Activated CD4-positive, alpha-beta T cell treated with anti-CD3 and anti-CD28 coated beads, Interleukin-2, amount 10 ng/mL, durations not matched to agents 24 days and 14 days (primary cell): ENCODE measurements around the gene BORA. TPM values are rescaled to one million over a fixed set of nuclear protein-coding genes. Genes with fewer than 3 reads are reported as not detected.

Experiments used
- DNase-seq: peaks from one replicate; pipeline ENCODE4 v3.0.0; 2022
- H3K27ac Mint-ChIP-seq: one replicate; pipeline ENCODE4 v1.8.0; 2022; ENCODE audit warnings: mild to moderate bottlenecking, mixed read lengths
- H3K27me3 Mint-ChIP-seq: one replicate; pipeline ENCODE4 v1.8.0; 2022; ENCODE audit warnings: mixed read lengths
- H3K36me3 Mint-ChIP-seq: one replicate; pipeline ENCODE4 v1.8.0; 2022; ENCODE audit warnings: low read depth, mild to moderate bottlenecking, mixed read lengths
- H3K4me1 Mint-ChIP-seq: one replicate; pipeline ENCODE4 v1.8.0; 2021; ENCODE audit warnings: mixed read lengths
- H3K4me3 Mint-ChIP-seq: one replicate; pipeline ENCODE4 v1.8.0; 2022; ENCODE audit warnings: mild to moderate bottlenecking, moderate library complexity, mixed read lengths
- H3K9me3 Mint-ChIP-seq: one replicate; pipeline ENCODE4 v1.8.0; 2021; ENCODE audit warnings: mixed read lengths
- intact Hi-C: fragments of 100-400 bp; cut with micrococcal nuclease; formaldehyde crosslinking; loops from one replicate; pipeline ENCODE4 v1.15.1; 2023
- total RNA-seq: library from RNA; stranded (reverse); gene quantifications from 2 replicates; pipeline ENCODE4 v1.2.3, GENCODE V29; 2022

The BORA gene
- total RNA-seq, 1 donor from 2014 or later, result 17.3 TPM

DNA sequence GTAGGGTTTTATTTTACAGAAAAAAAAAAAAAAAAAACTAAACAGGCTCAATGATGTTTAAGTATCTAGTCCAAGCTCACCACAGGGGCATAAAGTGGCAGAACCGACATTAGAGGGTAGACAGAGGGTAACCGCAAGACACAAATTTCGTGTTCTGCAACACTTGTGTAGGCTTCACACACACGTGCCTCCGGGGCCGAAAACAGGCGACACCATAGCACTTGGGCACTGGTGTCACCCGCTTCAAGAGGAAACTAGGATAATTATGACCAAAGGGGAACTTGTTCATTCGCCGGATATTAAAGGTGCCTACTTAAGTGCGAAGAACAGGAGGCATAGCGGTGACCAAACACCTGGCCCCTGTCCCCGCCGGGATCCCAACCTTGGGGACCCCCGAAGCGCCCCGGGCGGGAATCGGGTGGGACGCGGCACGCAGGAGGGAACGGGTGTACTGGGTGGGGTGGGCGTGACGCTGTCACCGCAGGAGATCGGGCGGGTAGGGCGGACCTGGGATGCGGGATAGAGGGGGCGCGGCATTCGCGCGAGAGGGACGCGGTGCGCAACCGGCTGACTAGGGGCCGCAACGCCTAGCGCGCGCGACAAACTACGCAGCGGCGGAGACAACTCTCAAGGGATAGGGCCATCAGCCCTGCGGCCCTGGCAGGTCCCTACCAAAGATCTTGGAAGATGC lies 852 bp upstream of the BORA start:
- intact Hi-C loops, result loop anchor here (1.0 to 5.0 kb wide), 3 partner anchors 54 to 1405 kb away; partner anchors contain the start of genes DIS3 and KLF12
- Mint-ChIP-seq H3K36me3 (peaks cover 39% of the 10 kb centered on the region), H3K4me3 (peak overlapping the region; percentile 96), H3K27ac (peak overlapping the region; percentile 94), H3K4me1 (peaks cover 50% of the 10 kb centered on the region), H3K27me3 (no peaks in the 10 kb centered on the region), H3K9me3 (no peaks in the 10 kb centered on the region)
- DNase-seq, result peak; percentile 85

DNA sequence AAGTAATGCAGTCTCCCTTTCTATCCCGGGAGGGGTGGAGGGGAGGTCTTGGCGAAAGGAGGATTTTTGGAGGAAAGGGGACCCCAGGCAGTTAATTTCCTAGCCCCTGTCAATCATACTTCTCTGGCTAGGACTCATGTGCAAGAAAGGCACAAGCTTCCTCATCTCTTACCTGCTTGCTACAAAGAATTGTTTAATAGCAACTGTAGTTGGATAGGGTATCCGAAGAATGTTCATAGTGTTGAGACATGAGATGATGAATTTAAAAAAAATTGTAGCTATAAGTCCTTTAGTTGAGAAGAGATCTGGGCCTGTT lies 525 bp downstream of the BORA start:
- H3K9me3 Mint-ChIP-seq, result peaks cover 2% of the 10 kb centered on the region
- H3K27ac Mint-ChIP-seq, result peak overlapping the region; percentile 94
- H3K27me3 Mint-ChIP-seq, result no peaks in the 10 kb centered on the region
- peaks cover 46% of the 10 kb centered on the region for H3K4me1 Mint-ChIP-seq
- H3K4me3 Mint-ChIP-seq, result peak overlapping the region; percentile 96
- intact Hi-C loops, result loop anchor here (2.0 to 5.0 kb wide), 2 partner anchors 17 to 1404 kb away; partner anchors contain the start of gene KLF12
- peaks cover 40% of the 10 kb centered on the region for H3K36me3 Mint-ChIP-seq
- no peak for DNase-seq

- Mint-ChIP-seq H3K27ac (no peak overlapping the region), H3K9me3 (peaks cover 8% of the 10 kb centered on the region), H3K4me1 (peaks cover 30% of the 10 kb centered on the region), H3K27me3 (no peaks in the 10 kb centered on the region), H3K36me3 (peaks cover 56% of the 10 kb centered on the region), H3K4me3 (no peak overlapping the region)
- intact Hi-C loops, result no loop called here
- DNase-seq, result no peak
Observed at GRCh38 chr13:72737033-72737432, 9.3 kb downstream of the BORA start.

DNA sequence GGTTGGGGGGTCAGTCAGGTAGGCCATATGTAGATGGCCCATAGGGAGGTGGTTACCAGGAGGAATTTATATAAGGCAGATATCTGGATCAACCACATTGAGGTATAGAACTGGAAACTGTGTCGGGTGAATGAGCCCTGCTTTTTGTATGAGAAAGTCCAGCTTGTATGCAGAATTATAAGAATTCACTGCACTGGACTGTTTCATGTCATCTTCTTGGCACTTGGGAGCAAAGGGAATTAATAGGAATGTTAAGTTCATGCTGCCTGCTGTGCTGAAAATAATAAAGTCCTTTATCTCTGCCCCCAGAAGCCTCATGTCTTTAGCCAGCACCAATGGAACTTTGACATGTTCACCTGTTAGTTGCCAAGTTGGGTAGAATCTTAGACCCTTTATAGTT lies 12.3 kb downstream of the BORA start:
- intact Hi-C loops, result no loop called here
- no peak overlapping the region for H3K4me3 Mint-ChIP-seq
- H3K9me3 Mint-ChIP-seq, result no peaks in the 10 kb centered on the region
- peaks cover 22% of the 10 kb centered on the region for H3K4me1 Mint-ChIP-seq
- H3K36me3 Mint-ChIP-seq, result peaks cover 60% of the 10 kb centered on the region
- H3K27me3 Mint-ChIP-seq, result no peaks in the 10 kb centered on the region
- H3K27ac Mint-ChIP-seq, result no peak overlapping the region
- DNase-seq, result no peak

- peak overlapping the region; percentile 41 for H3K27ac Mint-ChIP-seq
- no peak overlapping the region for H3K4me3 Mint-ChIP-seq
- H3K36me3 Mint-ChIP-seq, result peaks cover 61% of the 10 kb centered on the region
- H3K9me3 Mint-ChIP-seq, result no peaks in the 10 kb centered on the region
- no peak for DNase-seq
- H3K4me1 Mint-ChIP-seq, result peaks cover 22% of the 10 kb centered on the region
- H3K27me3 Mint-ChIP-seq, result no peaks in the 10 kb centered on the region
- intact Hi-C loops, result loop anchor here (2.0 kb wide), 1 partner anchor 16 kb away; no protein-coding TSS in a partner anchor
Observed at GRCh38 chr13:72745260-72745659, 17.5 kb downstream of the BORA start.

DNA sequence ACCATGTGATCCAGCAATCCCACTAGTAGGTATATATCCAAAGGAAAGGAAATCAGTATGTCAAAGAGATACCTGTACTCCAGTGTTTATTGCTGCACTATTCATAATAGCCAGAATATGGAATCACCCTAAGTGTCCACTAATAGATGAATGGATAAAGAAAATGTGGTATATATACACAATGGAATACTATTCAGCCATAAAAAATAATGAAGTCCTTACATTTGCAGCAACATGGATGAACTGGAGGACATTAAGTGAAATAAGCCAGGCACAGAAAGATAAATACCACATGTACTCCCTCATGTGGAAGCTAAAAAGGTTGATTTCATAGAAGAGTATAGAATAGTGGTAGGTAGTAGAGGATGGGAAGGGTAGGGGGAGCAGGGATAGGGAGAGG lies 23.5 kb downstream of the BORA start:
- peaks cover 7% of the 10 kb centered on the region for H3K9me3 Mint-ChIP-seq
- H3K27ac Mint-ChIP-seq, result no peak overlapping the region
- peaks cover 13% of the 10 kb centered on the region for H3K4me1 Mint-ChIP-seq
- intact Hi-C loops, result no loop called here
- H3K36me3 Mint-ChIP-seq, result peaks cover 71% of the 10 kb centered on the region
- DNase-seq, result no peak
- H3K27me3 Mint-ChIP-seq, result no peaks in the 10 kb centered on the region
- H3K4me3 Mint-ChIP-seq, result no peak overlapping the region

DNA sequence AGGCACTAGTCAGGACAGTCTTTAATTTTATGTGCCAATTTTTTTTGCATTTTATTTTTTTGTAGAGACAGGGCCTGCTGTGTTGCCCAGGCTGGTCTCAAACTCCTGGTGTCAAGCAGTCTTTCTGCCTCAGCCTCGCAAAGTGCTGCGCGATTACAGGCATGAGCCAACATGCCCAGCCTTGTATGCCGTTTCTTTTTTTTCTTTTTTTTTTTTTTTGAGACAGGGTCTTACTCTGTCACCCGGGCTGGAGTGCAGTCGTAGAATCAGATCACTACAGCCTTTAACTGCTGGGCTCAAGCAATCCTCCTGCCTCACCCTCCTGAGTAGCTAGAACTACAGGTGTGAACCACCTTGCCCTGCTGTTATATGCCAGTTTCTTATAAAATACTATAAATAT lies 26.4 kb downstream of the BORA start:
- Mint-ChIP-seq H3K36me3 (peaks cover 66% of the 10 kb centered on the region), H3K4me3 (no peak overlapping the region), H3K9me3 (peaks cover 7% of the 10 kb centered on the region), H3K4me1 (peaks cover 4% of the 10 kb centered on the region), H3K27ac (no peak overlapping the region), H3K27me3 (no peaks in the 10 kb centered on the region)
- intact Hi-C loops, result no loop called here
- DNase-seq, result no peak

- H3K27ac Mint-ChIP-seq, result no peak overlapping the region
Observed at GRCh38 chr13:72757792-72758535, 30.2 kb downstream of the BORA start.

DNA sequence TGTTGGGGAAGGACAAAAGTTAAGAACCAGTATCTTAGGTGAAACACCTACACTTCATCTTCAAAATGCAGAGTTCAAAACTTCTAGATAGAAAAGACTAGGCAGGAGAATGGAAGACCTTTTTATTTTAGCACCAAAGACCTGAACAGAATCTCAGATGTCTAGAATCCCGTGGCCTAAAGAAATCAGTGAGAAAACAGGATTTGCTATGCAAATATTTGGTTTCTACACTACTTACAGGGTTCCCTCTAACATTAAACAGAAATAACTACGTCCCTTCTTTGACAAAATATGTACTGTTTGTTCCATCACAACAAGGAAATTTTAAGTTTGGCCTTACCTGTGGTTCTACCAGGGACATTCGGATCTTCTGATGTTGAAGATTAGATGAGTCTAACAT lies 32.5 kb downstream of the BORA start:
- H3K36me3 Mint-ChIP-seq, result peaks cover 55% of the 10 kb centered on the region
- H3K27me3 Mint-ChIP-seq, result no peaks in the 10 kb centered on the region
- H3K27ac Mint-ChIP-seq, result no peak overlapping the region
- no peaks in the 10 kb centered on the region for H3K9me3 Mint-ChIP-seq
- intact Hi-C loops, result no loop called here
- no peak for DNase-seq
- peaks cover 2% of the 10 kb centered on the region for H3K4me1 Mint-ChIP-seq
- no peak overlapping the region for H3K4me3 Mint-ChIP-seq

More at GRCh38 chr13:72757792-72758535, 30.2 kb downstream of the BORA start:
- no peak for DNase-seq
- no peaks in the 10 kb centered on the region for H3K9me3 Mint-ChIP-seq
- intact Hi-C loops, result no loop called here
- peaks cover 2% of the 10 kb centered on the region for H3K4me1 Mint-ChIP-seq
- no peaks in the 10 kb centered on the region for H3K27me3 Mint-ChIP-seq
- H3K36me3 Mint-ChIP-seq, result peaks cover 54% of the 10 kb centered on the region
- H3K4me3 Mint-ChIP-seq, result no peak overlapping the region

GRCh38 chr13:72763411-72763810 lies 35.7 kb downstream of the BORA start:
- Mint-ChIP-seq H3K36me3 (peaks cover 63% of the 10 kb centered on the region), H3K27ac (no peak overlapping the region), H3K4me3 (no peak overlapping the region), H3K4me1 (peaks cover 2% of the 10 kb centered on the region), H3K9me3 (no peaks in the 10 kb centered on the region), H3K27me3 (no peaks in the 10 kb centered on the region)
- no peak for DNase-seq
- intact Hi-C loops, result no loop called here

DNA sequence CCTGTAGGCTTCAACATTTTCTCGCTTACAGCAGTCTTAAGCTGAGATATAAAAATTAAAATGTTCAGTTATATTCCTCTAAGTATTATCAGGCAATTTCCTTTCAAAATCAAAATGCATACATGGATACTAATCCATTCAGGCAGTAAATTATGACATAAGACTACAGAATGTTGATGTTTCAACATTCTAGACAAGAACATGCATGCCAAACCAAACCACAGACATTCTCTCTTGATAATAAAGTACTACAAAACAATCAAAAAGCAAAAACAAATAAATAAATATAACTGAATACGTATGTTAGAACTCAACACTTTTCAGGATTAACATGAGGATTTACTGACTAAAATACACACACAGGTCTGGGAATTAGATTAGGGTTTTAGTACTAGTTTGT lies 46.3 kb downstream of the BORA start:
- no peaks in the 10 kb centered on the region for H3K27me3 Mint-ChIP-seq
- no peak for DNase-seq
- intact Hi-C loops, result no loop called here
- no peak overlapping the region for H3K4me3 Mint-ChIP-seq
- no peak overlapping the region for H3K27ac Mint-ChIP-seq
- H3K36me3 Mint-ChIP-seq, result peaks cover 65% of the 10 kb centered on the region
- no peaks in the 10 kb centered on the region for H3K9me3 Mint-ChIP-seq
- H3K4me1 Mint-ChIP-seq, result peaks cover 17% of the 10 kb centered on the region

- H3K9me3 Mint-ChIP-seq, result no peaks in the 10 kb centered on the region
- H3K27ac Mint-ChIP-seq, result peak within 1 kb of the TSS; percentile 98
- peaks cover 43% of the 10 kb centered on the region for H3K4me1 Mint-ChIP-seq
- peak; percentile 99 for DNase-seq
- H3K4me3 Mint-ChIP-seq, result peak within 1 kb of the TSS; percentile 97
- intact Hi-C loops, result loop anchor here (1.0 to 10.0 kb wide), 4 partner anchors 54 to 1351 kb away; partner anchors contain the start of genes BORA, KLF12 and MZT1
- no peaks in the 10 kb centered on the region for H3K27me3 Mint-ChIP-seq
- H3K36me3 Mint-ChIP-seq, result peaks cover 50% of the 10 kb centered on the region
Observed at GRCh38 chr13:72781451-72782439, 54.0 kb downstream of the BORA start, which contains the start of the genes DIS3 and PIBF1. Gene DIS3 (minus strand): TSS chr13:72781900. CDS start chr13:72781832, 68 bp downstream. Gene PIBF1 (plus strand): TSS chr13:72782133. CDS start chr13:72783470, 1,337 bp downstream.

GRCh38 chr13:72782717-72783116 lies 55.0 kb downstream of the BORA start:
- Mint-ChIP-seq H3K27ac (peak overlapping the region; percentile 98), H3K27me3 (no peaks in the 10 kb centered on the region), H3K36me3 (peaks cover 42% of the 10 kb centered on the region), H3K9me3 (no peaks in the 10 kb centered on the region), H3K4me3 (peak overlapping the region; percentile 97), H3K4me1 (peaks cover 36% of the 10 kb centered on the region)
- intact Hi-C loops, result loop anchor here (1.0 to 10.0 kb wide), 3 partner anchors 138 to 1350 kb away; partner anchors contain the start of gene KLF12
- DNase-seq, result peak; percentile 57
